Sciatic nerve (tissue), 2 donors: Measurements from ENCODE around the gene ZNF575. TPM values are rescaled to one million over a fixed set of nuclear protein-coding genes. Genes with fewer than 3 reads are reported as not detected.
A peak's percentile ranks its signal among the peaks of the same experiment; 100 is the strongest.

Source experiments
- ATAC-seq: fragments of 200-7000 bp; cut with Tn5 transposase; one replicate; pipeline ENCODE4 v1.9.1; 2020; ENCODE audit warnings: mild to moderate bottlenecking, moderate library complexity
- DNase-seq: peaks from one replicate; pipeline ENCODE4 v3.0.0-alpha.2; 2020; ENCODE audit warnings: low spot score
- intact Hi-C: fragments of 100-400 bp; cut with DNase I; formaldehyde crosslinking; loops from one replicate; pipeline ENCODE4 v1.14.2; 2022
- total RNA-seq: library from RNA; stranded (reverse); fragmentation: NEBNext Ultra II Directional; extraction: Animal tissue kit (Norgen Biotek cat#: 25700); gene quantifications from one replicate; pipeline ENCODE4 v1.2.1, GENCODE V29; 2021
- donor health status: DM: no; HTN: no; CAD: no.
- donor health status: DM: no; HTN: no; CAD: no.

ZNF575 gene, protein sequence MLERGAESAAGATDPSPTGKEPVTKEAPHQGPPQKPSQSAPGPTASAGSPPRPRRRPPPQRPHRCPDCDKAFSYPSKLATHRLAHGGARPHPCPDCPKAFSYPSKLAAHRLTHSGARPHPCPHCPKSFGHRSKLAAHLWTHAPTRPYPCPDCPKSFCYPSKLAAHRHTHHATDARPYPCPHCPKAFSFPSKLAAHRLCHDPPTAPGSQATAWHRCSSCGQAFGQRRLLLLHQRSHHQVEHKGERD
- 5.3 TPM for total RNA-seq

DNA sequence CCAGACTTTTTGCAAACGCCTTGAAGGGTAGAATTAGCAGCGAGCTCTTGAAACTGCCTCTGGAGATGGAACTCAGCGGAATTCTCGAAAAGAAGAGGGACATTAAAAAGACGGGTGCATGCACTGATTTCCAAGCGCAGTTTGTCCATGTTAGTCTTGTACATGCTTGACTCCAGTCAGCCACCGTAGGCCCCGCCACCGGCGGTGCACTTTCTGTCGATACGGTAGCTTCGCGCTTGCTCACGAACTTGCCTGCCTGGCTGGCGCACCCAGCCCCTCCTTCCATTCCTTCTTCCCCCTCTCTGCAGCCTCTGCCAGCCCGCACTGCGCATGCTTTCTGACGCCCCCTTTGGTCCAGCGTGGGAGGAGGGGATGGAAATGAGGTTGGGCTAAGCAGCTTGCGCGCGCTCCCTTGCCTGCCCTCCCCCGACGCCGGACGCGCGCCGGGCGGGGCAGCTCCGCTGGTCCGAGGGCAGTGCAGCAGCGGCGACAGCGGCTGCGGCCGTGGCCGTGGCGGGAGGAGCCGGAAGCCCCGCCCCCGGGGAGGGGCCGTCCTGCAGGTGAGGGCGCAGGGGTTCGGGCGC is at the start of gene ZNF575:
Gene ZNF575, plus strand, starts transcription at position 227 of the 584 bp plus-strand sequence. CDS start 1,235 bp downstream, outside the sequence.
- ATAC-seq: peak; percentile 80
- intact Hi-C loops: no loop called here
- DNase-seq: peak; percentile 96

DNA sequence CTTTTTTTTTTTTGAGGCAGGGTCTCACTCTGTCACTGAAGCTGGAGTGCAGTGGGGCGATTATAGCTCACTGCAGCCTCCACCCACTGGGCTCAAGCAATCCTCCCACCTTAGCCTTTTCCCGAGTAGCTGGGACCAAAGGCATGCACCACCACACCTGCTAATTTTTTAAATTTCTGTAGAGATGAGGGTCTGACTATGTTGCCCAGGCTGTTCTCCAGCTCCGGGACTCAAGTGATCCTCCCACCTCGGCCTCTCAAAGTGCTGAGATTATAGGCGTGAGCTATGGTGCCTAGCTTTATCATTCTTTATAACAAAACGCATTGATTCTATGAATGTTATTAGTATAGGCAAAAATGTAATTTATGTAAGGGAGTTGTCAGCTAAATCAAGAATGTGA is 49.7 kb upstream of the ZNF575 start:
- ATAC-seq (no peak), DNase-seq (no peak)
- intact Hi-C loops: no loop called here

DNA sequence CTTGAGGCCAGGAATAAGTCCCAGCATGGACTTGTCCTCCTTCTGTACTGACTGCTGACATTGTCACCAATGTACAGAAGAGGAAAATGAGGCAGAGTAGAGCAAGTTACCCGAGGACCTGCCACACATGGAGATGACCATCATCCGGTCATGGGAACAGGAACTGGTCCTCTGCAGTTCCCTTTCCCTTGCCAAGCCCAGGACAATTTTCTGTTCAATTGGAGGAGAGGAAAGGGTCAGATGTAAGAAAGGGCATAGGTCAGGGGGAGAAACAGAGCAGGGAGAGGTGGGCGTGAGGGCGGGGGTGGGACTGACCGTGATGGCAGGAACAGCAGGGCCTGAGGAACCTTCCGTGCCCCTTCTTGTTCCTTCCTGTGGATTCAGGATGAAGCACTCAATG is 47.0 kb upstream of the ZNF575 start:
- no peak for ATAC-seq
- no peak for DNase-seq
- intact Hi-C loops: no loop called here

DNA sequence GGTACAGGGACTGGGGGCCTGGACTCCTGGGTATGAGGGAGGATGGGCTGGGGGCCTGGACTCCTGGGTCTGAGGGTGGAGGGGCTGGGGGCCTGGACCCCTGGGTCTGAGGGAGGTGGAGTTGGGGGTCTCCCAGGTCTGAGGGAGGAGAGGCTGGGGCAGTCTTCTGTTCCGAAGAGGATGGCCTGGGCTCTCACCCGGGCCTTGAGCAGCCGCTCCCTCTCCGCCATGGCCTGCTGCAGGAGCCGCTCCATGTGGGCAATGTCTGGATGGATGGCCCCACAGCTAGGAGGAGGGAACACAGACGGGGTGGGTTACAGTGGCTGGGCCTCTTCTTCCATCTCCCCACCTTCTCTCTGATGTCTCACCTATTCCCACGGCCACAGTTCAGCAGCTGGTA is 46.6 kb upstream of the ZNF575 start:
- DNase-seq (no peak), ATAC-seq (no peak)
- intact Hi-C loops: no loop called here

DNA sequence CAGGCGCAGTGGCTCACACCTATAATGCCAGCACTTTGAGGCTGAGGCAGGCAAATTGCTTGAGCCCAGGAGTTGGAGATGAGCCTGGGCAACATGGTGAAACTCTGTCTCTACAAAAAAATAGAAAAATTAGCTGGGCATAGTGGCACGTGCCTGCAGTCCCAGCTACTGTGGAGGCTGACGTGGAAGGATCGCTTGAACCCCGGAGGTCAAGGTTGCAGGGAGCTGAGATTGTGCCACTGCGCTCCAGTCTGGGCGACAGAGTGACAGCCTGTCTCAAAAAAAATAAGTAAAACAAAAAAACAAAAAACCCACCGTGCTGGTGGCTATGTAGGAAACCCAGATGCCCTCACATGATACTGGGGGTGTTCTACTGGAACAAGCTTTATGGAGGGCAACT is 44.8 kb upstream of the ZNF575 start:
- no peak for ATAC-seq
- intact Hi-C loops: no loop called here
- DNase-seq: no peak

DNA sequence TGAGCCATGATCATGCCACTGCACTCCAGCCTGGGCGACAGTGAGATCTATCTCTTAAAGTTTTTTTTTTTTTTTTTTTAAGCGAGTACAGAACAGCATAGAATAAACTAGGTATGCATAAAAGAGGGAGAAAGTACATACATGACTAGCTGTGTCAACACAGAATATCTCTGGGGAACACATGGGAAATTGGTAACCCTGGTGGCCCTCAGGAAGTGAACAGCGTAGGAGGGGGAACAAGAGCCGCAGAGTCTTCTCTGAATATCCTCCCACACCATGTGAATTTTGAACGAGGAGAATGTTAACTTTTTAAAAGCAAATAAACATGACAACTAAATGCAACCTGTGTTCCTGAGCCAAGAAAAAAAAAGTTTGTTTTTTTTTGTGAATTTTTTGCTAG is 43.7 kb upstream of the ZNF575 start:
- intact Hi-C loops: no loop called here
- peak; percentile 81 for ATAC-seq
- DNase-seq: no peak

DNA sequence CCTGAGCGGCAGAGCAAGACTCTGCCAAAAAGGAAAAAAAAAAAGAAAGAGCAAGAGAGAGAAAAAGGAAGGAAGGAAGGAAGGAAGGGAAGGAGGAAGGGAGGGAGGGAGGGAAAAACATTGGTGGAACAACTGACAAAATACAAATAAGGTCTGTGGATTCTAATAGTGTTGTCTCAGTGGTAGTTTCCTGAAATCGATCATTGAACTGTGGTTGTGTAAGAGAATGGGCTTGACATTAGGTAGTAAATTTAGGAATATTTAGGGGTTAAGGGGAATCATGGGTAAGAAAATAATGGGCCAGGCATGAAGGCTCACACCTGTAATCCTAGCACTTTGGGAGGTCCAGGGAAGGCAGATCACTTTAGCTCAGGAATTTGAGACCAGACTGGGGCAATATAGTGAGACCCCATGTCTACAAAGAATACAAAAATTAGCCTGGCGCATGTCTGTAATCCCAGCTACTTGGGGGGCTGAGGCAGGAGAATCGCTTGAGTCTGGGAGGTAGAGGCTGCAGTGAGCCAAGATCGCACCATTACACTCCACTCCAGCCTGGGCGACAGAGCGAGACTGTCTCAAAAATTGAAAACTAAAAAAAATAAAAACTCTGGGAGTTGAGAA is 42.9 kb upstream of the ZNF575 start:
- ATAC-seq: no peak
- intact Hi-C loops: no loop called here
- no peak for DNase-seq

DNA sequence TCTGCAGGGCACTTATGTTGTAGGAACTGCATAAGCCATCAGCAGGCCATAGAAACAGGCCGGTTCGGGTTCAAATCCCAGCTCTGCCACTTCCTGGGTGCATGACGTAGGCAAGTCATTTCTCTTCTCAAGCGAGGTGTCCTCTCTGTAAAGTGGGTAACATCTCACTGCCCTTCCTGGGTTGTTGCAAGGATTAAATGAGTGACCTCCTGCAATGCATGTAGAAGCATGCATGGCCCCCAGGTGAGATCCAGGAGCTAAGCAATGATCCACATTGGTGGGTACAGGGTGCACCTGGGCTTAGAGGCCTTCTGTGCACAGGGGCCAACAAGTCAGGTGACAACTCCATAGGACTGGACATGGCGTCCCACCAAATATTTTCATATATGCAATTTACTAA is 42.2 kb upstream of the ZNF575 start:
- intact Hi-C loops: no loop called here
- ATAC-seq (no peak), DNase-seq (no peak)

DNA sequence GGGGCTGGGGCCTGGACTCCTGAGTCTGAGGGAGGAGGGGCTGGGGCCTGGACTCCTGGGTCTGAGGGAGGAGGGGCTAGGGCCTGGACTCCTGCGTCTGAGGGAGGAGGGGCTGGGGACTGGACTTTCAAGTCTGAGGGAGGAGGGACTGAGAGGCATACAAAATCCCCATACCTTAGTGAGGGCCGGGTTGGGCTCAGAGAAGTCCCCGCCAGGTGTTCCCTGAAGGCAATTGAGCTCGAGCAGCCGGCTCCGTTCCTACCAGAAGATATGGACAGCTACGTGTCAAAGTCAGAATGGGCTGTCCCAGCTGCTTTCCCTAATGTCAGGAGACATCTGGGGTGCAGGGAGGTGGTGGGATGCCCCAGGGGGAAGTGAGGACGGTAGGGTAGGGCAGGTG is 37.9 kb upstream of the ZNF575 start:
- ATAC-seq: no peak
- intact Hi-C loops: no loop called here
- no peak for DNase-seq

DNA sequence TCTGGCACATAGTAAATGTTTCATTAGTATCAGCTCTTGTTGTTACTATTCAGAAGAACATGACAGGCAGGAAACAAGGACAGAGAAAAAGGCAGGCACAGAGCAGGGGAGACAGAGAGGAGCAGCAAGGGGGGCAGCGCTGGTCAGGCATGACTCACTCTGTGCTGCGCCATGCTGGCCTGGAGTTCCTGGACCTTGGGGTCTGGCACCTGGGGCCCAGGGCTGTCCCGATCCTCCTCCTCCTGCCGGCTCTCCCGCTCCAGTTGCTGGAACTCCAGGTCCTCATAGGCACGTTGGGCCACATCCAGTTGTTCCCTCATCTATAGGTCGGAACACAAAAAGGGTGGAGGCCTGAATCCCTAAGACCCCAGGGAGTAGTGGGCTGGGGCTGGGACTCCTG is 36.0 kb upstream of the ZNF575 start:
- intact Hi-C loops: no loop called here
- DNase-seq (no peak), ATAC-seq (no peak)

DNA sequence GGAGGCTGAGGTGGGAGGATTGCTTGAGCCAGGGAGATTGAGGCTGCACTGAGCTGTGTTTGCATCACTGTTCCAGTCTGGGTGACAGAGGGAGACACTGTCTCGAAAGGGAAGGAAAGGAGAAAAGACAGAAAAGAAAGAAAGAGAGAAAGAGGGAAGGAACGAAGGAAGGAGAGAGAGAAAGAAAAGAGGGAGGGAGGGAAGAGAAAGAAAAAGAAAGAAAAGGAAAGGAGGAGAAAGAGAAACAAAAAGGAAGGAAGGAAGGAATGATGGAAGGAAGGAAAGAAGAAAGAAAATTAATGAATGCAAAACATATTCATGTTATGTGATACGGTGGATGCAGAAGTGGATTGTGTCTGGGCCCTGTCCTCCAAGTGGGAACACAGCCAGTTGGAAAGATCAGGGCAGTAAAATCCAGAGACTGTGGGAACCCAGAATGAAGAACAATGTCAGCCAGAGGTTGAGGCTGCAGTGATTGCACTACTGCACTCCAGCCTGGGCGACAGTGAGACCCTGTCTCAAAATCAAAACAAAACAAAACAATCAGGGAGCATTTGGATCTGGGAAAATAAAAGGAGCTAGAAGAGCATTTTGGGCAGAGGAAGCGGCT is 34.6 kb upstream of the ZNF575 start:
- no peak for DNase-seq
- intact Hi-C loops: no loop called here
- no peak for ATAC-seq

DNA sequence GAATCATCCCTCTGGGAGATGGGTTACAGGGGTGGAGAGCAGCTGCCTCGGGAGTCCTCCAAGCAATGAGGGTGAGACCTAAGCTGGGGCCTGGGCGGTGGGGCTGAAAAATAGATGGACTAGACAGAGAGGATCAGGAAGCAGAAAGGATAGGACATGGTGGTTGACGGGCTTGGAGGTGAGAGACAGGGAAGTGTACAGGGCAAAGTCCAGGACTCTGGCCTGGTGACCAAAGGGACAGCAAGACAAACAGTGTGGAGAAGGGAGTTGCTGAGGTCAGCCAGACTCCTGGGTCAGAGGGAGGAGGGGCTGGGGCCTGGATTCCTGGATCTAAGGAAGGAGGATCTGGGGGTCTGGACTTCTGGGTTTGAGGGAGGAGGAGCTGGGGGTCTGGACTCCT is 33.9 kb upstream of the ZNF575 start:
- no peak for ATAC-seq
- DNase-seq: no peak
- intact Hi-C loops: no loop called here

DNA sequence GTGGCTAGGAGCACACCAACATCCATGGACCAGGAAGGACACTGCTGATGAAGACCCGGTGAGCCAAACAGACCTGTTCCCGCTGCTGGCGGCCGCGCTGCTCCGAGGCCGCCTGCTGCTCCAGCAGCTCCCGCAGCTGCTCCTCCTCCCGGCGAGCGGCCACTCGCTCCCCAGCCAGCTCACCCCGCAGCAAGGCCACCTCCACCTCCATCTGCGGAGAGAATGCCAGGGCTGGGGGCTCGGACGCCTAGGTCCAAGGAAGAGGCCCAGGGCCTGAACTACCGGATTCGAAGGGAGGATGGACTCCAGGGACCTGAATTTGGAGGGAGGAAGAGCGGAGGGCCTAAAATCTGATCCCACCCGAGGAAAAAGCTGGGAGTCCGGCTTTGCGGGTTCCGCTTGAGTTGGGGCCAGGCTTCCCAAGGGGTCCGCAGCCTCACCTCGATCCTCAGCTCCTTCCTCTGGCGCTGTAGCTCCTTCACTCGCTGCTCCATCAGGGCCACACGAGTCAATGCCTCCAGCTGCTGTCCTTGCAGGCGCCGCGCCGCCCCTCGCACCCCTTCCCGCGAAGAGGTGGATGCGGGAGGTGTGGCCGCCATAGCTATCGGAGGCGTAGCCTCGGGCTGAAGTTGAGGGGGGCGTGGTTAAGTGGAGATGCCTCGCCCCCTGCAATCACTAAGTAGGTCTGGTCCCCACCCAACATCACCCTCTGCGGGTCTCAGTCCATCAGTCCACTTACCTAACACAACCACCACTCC is 31.1 kb upstream of the ZNF575 start:
- DNase-seq (no peak), ATAC-seq (no peak)
- intact Hi-C loops: no loop called here

DNA sequence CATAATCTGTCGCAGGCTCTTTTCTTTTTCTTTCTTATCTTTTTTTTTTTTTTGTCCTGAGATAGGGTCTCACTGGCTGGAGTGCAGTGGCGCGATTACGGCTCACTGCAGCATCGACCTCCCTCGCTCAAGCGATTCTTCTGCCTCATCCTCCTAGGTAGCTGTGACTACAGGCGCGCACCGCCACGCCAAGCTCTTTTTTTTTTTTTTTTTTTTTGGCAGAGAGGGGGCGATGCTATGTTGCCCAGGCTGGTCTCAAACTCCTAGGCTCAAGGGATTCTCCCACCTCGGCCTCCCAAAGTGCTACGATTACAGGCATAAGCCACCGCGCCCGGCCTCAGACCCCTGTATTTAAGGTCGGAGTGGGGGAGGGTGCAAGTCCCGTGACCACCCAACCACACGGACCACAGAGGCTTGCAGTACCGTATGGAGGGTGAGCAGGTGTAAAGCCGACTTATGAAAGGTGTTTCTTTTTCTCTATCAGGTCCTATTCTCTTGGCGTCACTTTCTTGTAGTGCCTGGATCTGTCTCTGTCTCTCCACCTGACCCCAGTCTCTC is 30.5 kb upstream of the ZNF575 start:
- ATAC-seq (no peak), DNase-seq (no peak)
- intact Hi-C loops: no loop called here

DNA sequence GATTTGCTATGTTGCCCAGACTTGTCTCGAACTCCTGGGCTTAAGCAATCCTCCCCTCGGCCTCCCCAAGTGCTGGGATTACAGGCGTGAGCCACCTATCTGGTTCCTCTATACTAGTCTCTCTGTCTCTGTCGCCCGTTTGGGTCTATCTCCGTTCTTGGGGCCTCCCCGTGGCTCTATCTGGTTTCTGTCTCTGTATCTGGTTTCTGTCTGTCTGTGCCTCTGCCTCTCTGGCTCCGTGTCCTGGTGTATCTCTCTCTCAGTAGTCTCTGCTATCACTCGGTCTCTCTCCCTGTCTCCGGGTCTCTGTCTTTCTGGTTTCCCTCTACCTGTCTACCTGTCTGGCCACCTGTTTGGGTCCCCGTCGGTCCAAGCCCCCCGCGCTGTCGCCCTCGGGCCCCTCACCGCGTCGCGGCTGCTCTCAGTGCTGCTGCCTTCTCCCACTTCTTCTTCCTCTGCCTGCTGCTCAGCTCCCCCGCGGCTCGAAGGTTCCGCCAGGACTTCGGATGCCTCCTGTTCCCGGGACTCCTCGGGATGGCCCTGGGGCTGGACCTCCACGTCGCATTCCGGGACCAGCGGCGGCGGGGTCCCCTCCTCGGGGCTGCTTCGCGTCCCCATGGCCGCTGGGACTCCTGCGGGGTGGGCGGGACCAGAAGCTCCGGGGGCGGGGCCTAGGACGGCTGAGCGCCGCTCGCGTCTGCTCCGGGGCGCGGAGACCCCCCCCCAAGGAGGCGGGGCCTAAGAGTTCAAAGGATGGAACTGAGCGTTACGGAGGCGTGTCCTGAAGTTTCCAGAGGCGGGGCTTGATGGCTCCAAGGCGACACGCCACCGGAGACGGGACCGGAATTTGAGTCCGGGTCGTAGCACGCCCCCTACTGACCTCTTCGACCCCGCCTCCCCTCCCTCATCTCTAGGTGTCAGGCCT is 29.2 kb upstream of the ZNF575 start:
- DNase-seq: peak; percentile 100
- ATAC-seq: peak; percentile 99
- intact Hi-C loops: no loop called here

DNA sequence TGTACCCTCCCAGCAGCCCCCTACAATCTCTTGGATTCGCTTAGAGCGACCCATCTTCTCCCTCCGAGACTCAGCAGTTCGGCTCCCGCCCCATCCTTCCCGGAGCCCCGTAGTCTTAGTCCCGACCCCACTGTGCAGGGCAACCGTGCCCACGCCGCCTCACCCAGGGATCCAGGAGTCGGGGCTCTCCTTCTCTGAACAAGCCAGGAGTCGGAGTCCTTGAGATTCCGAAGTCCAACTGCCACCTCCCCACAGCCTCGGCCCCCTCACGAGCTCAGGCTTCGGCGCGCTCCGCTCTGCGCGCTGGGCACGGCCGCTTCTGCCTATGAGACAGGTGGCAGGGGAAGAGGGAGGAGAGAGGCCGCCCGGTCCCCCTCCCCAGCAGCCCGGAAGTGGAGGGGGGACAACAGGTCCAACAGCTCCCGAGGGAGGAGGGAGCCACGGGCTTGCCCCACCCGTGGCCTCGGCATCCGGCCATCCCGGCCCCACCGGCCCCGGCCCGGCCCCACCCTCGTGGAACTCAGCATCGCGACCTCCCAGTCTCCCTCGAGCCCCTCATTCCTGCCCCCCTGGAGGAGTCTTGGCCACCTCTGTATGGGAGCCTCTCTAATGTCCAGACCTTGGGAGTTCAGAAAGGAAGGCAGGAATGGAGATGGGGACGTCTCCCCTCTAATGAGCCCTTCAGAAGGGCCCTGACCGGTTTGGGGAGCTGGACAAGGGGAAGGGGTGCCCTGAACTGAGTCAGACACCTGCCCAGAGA is 28.4 kb upstream of the ZNF575 start, which contains the start of gene PHLDB3:
Gene PHLDB3, minus strand, starts transcription at position 321 of the 760 bp plus-strand sequence. CDS start 628 bp downstream, outside the sequence.
- peak; percentile 70 for DNase-seq
- peak; percentile 61 for ATAC-seq
- intact Hi-C loops: no loop called here

DNA sequence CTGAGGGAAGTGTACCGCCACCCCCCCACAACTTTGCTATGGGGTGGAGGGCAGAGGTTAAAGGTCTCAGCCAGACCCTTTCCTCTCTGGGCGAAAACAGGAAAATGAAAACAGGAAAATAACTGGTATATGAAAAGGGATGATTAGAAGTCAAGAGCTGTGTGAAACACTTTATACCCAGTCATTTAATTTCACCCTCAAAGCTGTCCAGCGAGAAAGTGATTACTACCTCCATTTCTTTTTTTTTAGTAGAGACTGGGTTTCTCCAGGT is 27.9 kb upstream of the ZNF575 start:
- intact Hi-C loops: no loop called here
- DNase-seq (no peak), ATAC-seq (no peak)

DNA sequence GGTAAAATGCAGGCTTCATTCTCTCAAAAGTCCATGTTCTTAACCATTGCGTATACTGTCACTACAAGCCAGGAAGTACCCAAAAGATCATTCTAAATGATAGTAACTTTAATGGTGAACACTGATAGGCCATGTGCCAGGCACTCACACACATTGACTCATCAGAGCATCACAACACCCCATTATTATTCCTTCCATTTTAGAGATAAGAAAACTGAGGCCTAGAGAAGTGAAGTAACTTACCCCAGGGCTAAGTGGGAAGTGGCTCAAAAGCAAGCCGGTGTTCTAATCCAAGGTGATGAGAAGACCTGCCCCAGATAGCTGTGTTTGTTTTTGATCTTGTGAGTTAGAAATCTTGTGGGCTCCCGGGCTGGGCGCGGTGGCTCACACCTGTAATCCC is 27.0 kb upstream of the ZNF575 start:
- ATAC-seq (no peak), DNase-seq (no peak)
- intact Hi-C loops: no loop called here
